G401.6 (cell line): Measurements from ENCODE around the gene HOXD4.

Source experiments
- FAIRE-seq: peaks from 2 replicates; lab custom pipeline; 2012; peaks lifted over from hg19 to GRCh38; lab: Jason Lieb, UNC

The HOXD4 gene

DNA sequence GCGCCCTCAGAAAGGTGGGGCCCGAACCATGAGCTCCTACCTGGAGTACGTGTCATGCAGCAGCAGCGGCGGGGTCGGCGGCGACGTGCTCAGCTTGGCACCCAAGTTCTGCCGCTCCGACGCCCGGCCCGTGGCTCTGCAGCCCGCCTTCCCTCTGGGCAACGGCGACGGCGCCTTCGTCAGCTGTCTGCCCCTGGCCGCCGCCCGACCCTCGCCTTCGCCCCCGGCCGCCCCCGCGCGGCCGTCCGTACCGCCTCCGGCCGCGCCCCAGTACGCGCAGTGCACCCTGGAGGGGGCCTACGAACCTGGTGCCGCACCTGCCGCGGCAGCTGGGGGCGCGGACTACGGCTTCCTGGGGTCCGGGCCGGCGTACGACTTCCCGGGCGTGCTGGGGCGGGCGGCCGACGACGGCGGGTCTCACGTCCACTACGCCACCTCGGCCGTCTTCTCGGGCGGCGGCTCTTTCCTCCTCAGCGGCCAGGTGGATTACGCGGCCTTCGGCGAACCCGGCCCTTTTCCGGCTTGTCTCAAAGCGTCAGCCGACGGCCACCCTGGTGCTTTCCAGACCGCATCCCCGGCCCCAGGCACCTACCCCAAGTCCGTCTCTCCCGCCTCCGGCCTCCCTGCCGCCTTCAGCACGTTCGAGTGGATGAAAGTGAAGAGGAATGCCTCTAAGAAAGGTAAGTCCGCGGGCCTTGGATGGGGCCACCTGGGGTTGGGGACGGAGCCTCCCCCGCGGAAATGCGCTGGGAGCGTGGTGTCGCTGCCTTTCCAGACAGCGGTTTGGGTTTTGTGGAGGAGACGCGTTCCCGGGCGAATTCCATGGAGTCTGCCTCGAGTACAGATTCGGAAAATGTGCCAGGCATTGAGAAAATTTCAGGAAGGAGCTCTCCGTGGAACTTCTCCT, 37.7 kb downstream of the HOXD4 start:
- no peak for FAIRE-seq

DNA sequence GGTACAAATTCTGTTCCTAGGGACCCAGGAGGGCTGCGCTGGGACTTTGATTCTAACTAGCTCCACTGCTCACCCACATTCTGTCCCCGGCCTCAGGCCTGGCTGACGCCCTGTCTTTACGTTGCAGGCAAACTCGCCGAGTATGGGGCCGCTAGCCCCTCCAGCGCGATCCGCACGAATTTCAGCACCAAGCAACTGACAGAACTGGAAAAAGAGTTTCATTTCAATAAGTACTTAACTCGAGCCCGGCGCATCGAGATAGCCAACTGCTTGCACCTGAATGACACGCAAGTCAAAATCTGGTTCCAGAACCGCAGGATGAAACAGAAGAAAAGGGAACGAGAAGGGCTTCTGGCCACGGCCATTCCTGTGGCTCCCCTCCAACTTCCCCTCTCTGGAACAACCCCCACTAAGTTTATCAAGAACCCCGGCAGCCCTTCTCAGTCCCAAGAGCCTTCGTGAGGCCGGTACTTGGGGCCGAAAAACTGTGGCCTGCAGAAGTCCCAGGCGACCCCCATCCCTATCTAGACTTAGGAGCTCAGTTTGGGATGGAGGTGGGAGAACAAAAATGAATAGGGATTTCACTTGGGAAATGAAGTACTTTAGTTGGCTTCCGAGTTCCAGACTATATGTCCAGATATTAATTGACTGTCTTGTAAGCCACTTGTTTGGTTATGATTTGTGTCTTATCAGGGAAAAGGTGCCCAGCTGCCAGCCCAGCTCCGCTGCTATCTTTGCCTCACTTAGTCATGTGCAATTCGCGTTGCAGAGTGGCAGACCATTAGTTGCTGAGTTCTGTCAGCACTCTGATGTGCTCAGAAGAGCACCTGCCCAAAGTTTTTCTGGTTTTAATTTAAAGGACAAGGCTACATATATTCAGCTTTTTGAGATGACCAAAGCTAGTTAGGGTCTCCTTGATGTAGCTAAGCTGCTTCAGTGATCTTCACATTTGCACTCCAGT, 38.6 kb downstream of the HOXD4 start:
- no peak for FAIRE-seq

- FAIRE-seq: no peak
Measured at GRCh38 chr2:176192351-176192750, 41.0 kb downstream of the HOXD4 start.

DNA sequence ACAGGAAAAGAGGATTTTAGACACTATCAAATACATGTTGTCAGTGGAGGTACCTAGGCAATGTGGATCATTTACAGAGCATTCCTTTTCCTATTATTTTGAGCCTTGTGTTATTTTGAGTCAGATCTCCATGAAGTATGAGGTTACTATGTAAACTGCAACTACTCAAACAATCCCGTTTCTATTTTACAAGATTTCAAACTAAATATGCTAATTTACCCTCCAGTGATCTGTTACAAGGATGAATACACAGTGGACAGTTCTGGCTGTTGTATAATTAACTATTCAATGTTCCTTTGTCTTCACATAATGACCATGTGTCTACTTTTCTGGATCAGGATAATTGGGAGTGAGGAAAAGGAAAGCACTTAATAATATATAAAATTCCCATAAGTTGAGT, 41.7 kb downstream of the HOXD4 start:
- FAIRE-seq: no peak

DNA sequence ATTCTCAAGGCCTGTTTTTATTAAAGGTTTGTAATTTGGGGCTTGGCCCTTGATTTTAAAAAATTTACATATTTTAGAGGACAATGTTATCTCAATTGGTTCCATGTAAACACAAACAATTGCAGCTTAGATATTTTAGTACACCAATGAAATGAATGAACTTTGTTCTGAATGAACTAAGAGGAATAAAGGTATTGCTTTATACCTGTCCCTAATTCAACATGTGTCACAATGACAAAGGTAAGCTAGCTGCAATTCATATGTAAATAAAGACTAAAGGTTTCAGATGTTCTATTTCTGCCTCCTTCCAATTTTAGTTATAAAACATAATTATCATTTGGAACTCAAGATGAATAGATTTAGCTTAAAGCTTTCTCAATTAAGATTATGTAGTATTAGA, 48.6 kb downstream of the HOXD4 start:
- no peak for FAIRE-seq

DNA sequence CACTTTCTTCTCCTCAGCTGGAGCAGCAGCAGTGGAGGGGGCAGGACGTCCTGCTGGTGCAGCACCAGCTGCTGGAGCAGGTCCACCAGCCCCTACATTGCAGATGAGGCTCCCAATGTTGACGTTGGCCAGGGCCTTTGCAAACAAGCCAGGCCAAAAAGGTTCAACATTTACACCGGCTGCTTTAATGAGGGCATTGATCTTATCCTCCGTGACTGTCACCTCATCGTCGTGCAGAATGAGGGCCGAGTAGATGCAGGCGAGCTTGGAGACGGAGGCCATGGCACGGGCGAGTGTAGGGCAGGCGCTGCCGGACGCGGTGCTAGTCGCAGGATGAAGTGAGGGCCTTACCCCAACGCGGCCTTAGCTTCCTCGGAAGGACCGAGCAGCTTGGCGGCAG, 49.6 kb downstream of the HOXD4 start:
- no peak for FAIRE-seq

DNA sequence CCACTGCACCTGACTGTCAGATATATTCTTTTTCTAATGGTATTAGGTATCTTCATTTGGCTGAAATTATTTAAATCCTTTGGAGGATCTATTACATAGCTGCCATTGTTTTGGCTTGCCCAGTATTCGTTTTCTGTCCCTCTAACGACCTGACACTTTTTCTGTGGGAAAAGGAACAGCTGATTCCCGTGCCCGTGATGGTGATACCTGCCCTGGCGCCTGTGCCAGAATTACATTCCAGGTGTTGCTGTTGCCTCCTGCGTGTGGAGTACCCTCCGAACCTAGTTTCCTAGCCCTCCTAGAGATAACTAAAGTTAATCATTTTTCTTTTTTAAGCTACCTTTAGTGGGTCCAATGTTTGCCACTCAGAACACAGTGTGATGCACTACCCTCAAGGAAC, 51.1 kb downstream of the HOXD4 start:
- no peak for FAIRE-seq
